Caki2 (cell line): ENCODE measurements around the gene REC8. TPM values are rescaled to one million over a fixed set of nuclear protein-coding genes. Genes with fewer than 3 reads are reported as not detected.
A peak's percentile ranks its signal among the peaks of the same experiment; 100 is the strongest.

Experiments
- DNase-seq: peaks from one replicate; pipeline ENCODE4 v3.0.0-alpha.2; 2015; ENCODE audit warnings: low read depth
- in situ Hi-C: cut with HindIII; loops from 2 replicates; pipeline ENCODE4 v1.10.0; 2016; ENCODE audit warnings: low sequenced_read_pairs, low pct_unique_long_range_greater_than_20kb, mixed read lengths
- total RNA-seq: library from RNA; depleted of rRNA; stranded (reverse); fragments of >200 nt; shearing (Covaris generic); gene quantifications from 2 replicates; pipeline ENCODE4 v1.2.3, GENCODE V29; 2014; ENCODE audit warnings: low replicate concordance

The REC8 gene
- total RNA-seq, 1 experiment from 2014 or later: not detected

GRCh38 chr14:24151404-24152080 lies 20.3 kb upstream of the REC8 start:
- in situ Hi-C loops: no loop called here
- no peak for DNase-seq

- in situ Hi-C loops: no loop called here
Observed at GRCh38 chr14:24155100-24155499, 16.8 kb upstream of the REC8 start.

DNA sequence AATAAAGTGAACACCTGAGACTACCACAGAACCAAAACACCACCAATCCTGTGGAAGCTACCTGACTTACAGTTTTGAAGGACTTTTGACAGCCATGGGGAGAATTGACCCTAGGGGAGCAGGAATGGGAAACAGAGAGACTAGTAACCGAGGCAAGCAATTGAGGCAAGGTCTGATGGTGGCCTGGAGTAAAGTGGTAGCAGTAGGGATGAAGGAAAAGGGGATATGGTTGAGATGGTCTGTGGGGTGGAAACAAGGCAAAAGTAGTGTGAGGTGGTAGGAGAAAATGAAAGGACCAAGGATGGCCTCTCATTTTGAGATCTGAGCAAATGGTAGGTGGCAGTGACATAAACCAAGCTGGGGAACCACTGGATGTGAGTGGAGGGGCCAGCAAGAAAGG lies 15.0 kb upstream of the REC8 start:
- in situ Hi-C loops: no loop called here

More at GRCh38 chr14:24155100-24155499, 16.8 kb upstream of the REC8 start:
- DNase-seq: no peak

GRCh38 chr14:24157331-24157730 lies 14.5 kb upstream of the REC8 start:
- no peak for DNase-seq
- in situ Hi-C loops: no loop called here

More for the DNA sequence above, 15.0 kb upstream of the REC8 start:
- DNase-seq: no peak

DNA sequence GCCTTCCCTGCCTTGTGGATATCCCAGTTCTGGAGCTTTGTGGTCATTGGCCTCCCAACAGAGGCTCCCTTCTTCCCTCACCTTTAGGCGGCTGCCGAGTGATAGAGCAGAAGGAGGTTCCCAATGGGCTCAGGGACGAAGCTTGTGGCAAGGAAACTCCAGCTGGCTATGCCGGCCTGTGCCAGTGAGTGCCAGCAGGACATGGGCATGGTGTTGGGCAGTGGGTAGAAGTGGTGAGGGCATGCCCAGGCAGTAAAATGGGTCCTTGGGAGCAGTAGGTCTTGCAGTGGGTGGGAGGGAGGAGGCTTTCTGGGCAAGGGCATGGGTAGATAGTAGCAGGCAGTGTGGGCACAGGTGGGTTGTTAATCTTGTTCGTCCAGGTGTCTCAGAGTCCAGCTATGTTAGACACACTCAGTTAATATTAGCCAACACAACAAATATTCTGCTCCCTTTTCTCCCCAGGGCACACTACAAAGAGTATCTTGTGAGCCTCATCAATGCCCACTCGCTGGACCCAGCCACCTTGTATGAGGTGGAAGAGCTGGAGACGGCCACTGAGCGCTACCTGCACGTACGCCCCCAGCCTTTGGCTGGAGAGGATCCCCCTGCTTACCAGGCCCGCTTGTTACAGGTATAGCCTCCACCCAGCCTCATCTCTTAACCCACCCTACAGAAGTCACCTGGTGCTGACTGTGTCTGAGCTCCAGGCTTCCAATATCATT lies 11.9 kb upstream of the REC8 start:
- in situ Hi-C loops: no loop called here
- no peak for DNase-seq

DNA sequence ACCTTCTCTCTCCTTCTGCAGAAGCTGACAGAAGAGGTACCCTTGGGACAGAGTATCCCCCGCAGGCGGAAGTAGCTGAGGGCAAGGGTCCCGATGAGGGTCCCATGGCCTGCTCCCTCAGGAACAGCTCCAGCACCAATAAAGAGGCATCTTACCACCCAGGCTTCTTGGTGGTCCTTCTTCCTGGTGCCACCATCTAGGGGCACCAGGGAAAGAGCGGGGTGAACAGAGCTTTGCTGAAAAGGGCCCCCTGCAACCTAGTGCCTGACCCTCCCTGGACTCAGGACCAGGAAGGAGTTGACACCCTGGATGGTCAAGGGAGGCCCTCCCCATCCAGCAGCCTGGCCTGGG lies 11.4 kb upstream of the REC8 start:
- in situ Hi-C loops: no loop called here
- DNase-seq: no peak

DNA sequence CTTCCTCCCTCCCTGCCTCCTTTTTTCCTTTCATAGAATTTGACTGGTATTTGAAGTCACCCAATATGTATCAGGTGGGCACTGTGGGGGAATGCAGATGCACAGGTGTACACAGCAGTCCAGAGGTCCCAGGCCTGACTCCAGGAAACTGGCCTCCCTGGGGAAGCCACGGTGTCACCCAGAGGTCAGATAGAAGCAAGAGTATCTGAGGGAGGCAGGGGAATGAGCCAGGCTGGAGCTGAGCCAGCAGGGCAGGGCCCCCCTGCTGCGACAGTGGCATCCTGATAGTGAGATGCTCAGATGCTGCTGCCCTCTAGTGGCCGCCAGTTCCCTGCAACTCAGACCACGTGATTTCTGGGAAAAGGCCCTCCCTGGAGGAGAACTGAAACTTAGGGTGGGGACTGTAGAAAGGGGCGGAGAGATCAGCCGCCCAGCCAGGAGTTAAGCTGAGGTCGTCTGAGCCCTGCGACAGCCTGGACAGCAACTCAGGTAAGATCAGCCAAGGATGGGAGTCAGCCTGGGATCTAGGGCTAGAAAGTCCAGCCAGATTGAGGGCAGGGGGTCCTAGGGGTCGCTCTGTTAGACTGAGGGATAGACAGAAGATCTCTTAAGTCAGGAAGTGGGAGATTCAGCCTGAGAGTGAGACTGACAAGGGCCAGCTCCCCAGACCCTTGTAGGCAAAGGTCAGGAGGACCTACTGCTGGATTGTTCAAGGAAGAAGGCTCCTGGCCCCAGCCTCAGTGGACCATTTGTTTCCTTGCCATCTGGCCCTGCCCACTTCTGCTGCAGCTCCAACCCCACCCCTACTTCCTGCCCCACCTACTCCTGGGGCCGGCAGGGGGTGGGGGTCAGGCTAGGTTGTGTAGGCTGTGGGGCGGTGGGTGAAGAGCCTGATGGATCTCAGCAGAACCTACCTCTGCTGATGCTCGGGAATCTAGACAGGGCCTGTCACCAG lies 10.8 kb upstream of the REC8 start, which contains the start of gene IRF9:
Gene IRF9, plus strand, starts transcription at position 416 of the 955 bp plus-strand sequence. CDS start 880 bp downstream, outside the sequence.
- peak; percentile 95 for DNase-seq
- in situ Hi-C loops: no loop called here

GRCh38 chr14:24162093-24162492 lies 9.8 kb upstream of the REC8 start:
- no peak for DNase-seq
- in situ Hi-C loops: no loop called here

DNA sequence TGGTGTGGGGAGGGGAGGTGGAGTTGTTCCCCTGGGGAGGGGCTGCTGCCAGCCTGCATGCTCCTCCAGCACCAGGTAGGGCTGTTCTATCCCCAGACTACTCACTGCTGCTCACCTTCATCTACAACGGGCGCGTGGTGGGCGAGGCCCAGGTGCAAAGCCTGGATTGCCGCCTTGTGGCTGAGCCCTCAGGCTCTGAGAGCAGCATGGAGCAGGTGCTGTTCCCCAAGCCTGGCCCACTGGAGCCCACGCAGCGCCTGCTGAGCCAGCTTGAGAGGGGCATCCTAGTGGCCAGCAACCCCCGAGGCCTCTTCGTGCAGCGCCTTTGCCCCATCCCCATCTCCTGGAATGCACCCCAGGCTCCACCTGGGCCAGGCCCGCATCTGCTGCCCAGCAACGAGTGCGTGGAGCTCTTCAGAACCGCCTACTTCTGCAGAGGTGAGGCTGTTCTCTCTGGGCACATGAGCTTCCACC lies 7.3 kb upstream of the REC8 start:
- in situ Hi-C loops: no loop called here
- no peak for DNase-seq

DNA sequence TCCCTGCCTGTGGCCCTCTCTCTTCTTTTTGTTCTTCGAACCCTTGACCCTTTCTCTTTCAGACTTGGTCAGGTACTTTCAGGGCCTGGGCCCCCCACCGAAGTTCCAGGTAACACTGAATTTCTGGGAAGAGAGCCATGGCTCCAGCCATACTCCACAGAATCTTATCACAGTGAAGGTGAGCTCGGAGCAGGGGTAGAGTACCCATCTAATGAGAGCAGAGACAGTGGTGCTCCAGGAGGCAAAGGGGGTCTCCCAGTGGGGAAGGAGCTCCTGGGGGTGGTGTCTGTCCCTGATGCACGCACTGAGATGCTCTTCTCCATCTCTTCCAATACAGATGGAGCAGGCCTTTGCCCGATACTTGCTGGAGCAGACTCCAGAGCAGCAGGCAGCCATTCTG lies 6.1 kb upstream of the REC8 start:
- DNase-seq: no peak
- in situ Hi-C loops: no loop called here

DNA sequence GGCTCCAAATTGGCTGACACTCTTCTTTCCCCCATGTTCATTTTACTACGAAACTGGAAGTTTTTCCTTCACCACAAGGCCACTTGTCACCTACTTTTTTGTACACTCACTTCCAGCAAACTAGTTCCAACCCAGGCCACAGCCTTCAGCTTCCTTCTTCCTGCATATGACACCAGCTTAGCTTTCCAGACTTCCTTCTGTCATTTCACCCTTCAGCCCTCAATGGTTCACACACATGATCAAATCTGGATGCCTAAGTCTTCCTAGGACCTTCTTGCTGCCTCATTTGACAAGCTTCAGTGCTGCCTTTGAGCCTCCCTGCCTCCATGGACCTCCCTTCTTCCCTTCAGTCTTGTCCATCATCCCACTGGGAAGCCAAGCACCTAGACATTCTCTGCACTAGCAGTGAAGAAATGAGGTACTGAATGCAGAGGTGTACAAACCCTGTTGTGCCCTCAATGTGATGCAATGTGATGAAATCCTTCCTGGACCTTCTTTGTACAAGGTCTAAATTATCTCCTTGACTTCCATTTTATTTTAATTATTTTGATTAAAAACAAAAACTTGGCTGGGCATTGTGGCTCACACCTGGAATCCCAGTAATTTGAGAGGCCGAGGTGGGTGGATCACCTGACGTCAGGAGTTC lies 4.3 kb upstream of the REC8 start:
- DNase-seq: no peak
- in situ Hi-C loops: no loop called here

DNA sequence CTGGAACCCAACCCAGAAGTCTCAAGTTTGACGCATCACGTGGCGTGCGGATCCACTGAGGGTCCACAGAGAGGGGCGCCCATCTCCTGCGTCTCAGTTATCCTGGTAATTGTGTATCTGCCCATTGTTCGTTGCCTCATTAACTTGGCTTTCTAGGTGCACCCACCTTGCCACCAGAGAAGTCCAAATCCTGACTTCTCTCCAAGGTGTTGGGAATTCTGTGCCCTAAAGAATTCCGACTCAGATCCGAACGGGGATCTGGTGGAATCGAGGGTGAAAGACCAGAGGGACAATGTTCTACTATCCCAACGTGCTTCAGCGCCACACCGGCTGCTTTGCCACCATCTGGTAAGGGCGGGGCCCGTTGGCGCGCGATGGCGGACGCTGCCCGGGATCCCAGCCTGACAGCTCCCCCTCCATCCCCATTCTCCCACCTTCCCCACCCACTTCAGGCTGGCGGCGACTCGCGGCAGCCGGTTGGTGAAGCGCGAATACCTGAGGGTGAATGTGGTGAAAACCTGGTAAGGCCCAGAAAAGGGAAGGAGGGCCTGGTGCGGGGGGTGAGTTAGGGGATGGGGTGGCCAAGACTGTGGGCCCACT lies 481 bp downstream of the REC8 start:
- no peak for DNase-seq
- in situ Hi-C loops: no loop called here

DNA sequence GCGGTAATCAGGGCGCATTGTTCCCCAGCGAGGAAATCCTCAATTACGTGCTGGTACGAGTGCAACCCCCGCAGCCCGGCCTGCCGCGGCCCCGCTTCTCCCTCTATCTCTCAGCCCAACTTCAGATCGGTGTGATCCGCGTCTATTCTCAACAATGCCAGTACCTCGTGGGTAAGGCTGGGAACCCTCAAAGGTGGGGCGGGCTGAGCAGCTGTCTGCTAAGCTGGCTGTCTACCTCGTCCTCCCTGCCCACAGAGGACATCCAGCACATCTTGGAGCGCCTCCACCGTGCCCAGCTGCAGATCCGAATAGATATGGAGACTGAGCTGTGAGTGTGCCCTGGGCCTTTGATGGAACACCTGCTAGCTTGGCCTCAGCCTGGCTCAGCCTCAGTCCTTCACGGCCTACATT lies 996 bp downstream of the REC8 start:
- in situ Hi-C loops: no loop called here
- no peak for DNase-seq

- no peak for DNase-seq
- in situ Hi-C loops: no loop called here
Observed at GRCh38 chr14:24176599-24176998, 4.7 kb downstream of the REC8 start.

GRCh38 chr14:24177041-24177825 lies 5.4 kb downstream of the REC8 start:
- no peak for DNase-seq
- in situ Hi-C loops: no loop called here

- DNase-seq: no peak
- in situ Hi-C loops: no loop called here
Observed at GRCh38 chr14:24177891-24178290, 6.0 kb downstream of the REC8 start.
